Measurements from ENCODE around the gene HAUS1.

DNA sequence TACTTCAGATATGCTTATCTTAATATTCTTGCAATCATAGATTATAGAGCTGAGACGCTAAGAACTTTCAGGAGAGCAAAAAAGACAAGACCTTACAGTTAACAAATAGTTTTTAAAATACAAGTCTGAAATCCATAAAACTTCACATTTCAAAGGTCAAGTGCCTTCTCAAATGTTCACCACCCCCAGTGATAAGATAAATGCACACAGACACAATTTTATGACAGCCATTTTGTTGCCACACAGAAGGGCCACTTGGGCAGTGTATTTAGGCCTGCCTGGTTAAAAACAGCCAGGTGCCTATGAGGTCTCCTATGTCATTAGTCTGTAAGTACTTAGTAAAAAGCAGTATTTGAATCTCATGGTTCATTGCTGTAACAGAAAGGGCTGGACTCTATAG is 24.0 kb upstream of the HAUS1 start:
- TF ChIP-seq, protein P1, sequence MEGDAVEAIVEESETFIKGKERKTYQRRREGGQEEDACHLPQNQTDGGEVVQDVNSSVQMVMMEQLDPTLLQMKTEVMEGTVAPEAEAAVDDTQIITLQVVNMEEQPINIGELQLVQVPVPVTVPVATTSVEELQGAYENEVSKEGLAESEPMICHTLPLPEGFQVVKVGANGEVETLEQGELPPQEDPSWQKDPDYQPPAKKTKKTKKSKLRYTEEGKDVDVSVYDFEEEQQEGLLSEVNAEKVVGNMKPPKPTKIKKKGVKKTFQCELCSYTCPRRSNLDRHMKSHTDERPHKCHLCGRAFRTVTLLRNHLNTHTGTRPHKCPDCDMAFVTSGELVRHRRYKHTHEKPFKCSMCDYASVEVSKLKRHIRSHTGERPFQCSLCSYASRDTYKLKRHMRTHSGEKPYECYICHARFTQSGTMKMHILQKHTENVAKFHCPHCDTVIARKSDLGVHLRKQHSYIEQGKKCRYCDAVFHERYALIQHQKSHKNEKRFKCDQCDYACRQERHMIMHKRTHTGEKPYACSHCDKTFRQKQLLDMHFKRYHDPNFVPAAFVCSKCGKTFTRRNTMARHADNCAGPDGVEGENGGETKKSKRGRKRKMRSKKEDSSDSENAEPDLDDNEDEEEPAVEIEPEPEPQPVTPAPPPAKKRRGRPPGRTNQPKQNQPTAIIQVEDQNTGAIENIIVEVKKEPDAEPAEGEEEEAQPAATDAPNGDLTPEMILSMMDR (conservative IDR thresholded peaks at IDR 0.05; ENCODE audit: low read depth in 2 of 2): no peak
- TF ChIP-seq, protein P2, sequence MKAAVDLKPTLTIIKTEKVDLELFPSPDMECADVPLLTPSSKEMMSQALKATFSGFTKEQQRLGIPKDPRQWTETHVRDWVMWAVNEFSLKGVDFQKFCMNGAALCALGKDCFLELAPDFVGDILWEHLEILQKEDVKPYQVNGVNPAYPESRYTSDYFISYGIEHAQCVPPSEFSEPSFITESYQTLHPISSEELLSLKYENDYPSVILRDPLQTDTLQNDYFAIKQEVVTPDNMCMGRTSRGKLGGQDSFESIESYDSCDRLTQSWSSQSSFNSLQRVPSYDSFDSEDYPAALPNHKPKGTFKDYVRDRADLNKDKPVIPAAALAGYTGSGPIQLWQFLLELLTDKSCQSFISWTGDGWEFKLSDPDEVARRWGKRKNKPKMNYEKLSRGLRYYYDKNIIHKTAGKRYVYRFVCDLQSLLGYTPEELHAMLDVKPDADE (IDR thresholded peaks at IDR 0.05): no peak
- no peak for TF ChIP-seq REST (IDR thresholded peaks at IDR 0.05; ENCODE audit: unreplicated experiment)

Measured in GM23338 (cell line).